Measurements from ENCODE around the gene MYO16.

DNA sequence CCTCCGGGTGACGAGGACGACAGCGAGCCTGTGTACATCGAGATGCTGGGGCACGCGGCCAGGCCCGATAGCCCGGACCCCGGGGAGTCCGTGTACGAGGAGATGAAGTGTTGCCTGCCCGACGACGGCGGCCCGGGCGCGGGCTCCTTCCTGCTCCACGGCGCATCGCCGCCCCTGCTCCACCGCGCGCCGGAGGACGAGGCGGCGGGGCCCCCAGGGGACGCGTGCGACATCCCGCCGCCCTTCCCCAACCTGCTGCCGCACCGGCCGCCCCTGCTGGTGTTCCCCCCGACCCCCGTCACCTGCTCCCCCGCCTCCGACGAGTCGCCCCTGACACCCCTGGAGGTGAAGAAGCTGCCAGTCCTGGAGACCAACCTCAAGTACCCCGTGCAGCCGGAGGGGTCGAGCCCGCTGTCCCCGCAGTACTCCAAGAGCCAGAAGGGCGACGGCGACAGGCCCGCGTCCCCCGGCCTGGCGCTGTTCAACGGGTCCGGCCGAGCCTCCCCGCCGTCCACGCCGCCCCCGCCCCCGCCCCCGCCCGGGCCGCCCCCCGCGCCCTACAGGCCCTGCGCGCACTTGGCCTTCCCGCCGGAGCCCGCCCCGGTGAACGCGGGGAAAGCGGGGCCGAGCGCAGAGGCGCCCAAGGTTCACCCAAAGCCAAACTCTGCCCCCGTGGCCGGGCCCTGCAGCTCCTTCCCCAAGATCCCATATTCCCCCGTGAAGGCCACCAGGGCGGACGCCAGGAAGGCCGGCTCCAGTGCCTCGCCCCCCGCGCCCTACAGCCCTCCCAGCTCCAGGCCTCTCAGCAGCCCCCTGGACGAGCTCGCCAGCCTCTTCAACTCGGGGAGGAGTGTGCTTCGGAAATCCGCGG, 511.3 kb downstream of the MYO16 start:
- TF ChIP-seq, protein P1, sequence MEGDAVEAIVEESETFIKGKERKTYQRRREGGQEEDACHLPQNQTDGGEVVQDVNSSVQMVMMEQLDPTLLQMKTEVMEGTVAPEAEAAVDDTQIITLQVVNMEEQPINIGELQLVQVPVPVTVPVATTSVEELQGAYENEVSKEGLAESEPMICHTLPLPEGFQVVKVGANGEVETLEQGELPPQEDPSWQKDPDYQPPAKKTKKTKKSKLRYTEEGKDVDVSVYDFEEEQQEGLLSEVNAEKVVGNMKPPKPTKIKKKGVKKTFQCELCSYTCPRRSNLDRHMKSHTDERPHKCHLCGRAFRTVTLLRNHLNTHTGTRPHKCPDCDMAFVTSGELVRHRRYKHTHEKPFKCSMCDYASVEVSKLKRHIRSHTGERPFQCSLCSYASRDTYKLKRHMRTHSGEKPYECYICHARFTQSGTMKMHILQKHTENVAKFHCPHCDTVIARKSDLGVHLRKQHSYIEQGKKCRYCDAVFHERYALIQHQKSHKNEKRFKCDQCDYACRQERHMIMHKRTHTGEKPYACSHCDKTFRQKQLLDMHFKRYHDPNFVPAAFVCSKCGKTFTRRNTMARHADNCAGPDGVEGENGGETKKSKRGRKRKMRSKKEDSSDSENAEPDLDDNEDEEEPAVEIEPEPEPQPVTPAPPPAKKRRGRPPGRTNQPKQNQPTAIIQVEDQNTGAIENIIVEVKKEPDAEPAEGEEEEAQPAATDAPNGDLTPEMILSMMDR (IDR thresholded peaks at IDR 0.05): no peak
- no peak for TF ChIP-seq POLR2A (IDR thresholded peaks at IDR 0.05)
